SK-N-SH treated with all-trans-retinoic acid at 6 μM for 48 hours (cell line): ENCODE data around the gene TFIP11.

Experiments used
- ATAC-seq: fragments of 200-7000 bp; cut with Tn5 transposase; 3 replicates; pipeline ENCODE4 v1.9.1; 2020; ENCODE audit warnings: mild to moderate bottlenecking, moderate library complexity
- ARNTL ChIP-seq: fragments of 450-650 bp; formaldehyde crosslinking; IDR thresholded peaks from 2 replicates; pipeline ENCODE4 v1.5.0; 2020; ENCODE audit warnings: low read depth, mild to moderate bottlenecking, moderate library complexity, borderline replicate concordance
- BACH2 ChIP-seq: fragments of 250-450 bp; sonication (Bioruptor Pico); IDR thresholded peaks from 2 replicates; pipeline ENCODE4 v1.9.0; 2021; ENCODE audit warnings: mild to moderate bottlenecking, borderline replicate concordance
- CREB5 ChIP-seq: fragments of 250-450 bp; sonication (Bioruptor Pico); IDR thresholded peaks from 2 replicates; pipeline ENCODE4 v1.5.1; 2020; ENCODE audit warnings: low read depth, mild to moderate bottlenecking, moderate library complexity
- CSRNP3 ChIP-seq: fragments of 250-450 bp; sonication (Bioruptor Pico); IDR thresholded peaks from 2 replicates; pipeline ENCODE4 v1.5.1; 2021; ENCODE audit warnings: mild to moderate bottlenecking, moderate library complexity
- ESRRG ChIP-seq: fragments of 250-450 bp; sonication (Bioruptor Pico); IDR thresholded peaks from 2 replicates; pipeline ENCODE4 v1.6.1; 2021; ENCODE audit warnings: mild to moderate bottlenecking
- GLIS3 ChIP-seq: fragments of 250-450 bp; sonication (Bioruptor Pico); IDR thresholded peaks from 2 replicates; pipeline ENCODE4 v1.5.0; 2020; ENCODE audit warnings: mild to moderate bottlenecking, moderate library complexity
- ISL1 ChIP-seq: fragments of 250-450 bp; sonication (Bioruptor Pico); IDR thresholded peaks from 2 replicates; pipeline ENCODE4 v2.1.2; 2022; ENCODE audit warnings: mild to moderate bottlenecking, moderate library complexity
- PATZ1 ChIP-seq: fragments of 250-450 bp; sonication (Bioruptor Pico); IDR thresholded peaks from 2 replicates; pipeline ENCODE4 v1.8.0; 2020; ENCODE audit warnings: mild to moderate bottlenecking, moderate library complexity, borderline replicate concordance
- POU6F1 ChIP-seq: fragments of 250-450 bp; sonication (Bioruptor Pico); IDR thresholded peaks from 2 replicates; pipeline ENCODE4 v1.8.0; 2021; ENCODE audit warnings: low read depth, mild to moderate bottlenecking, moderate library complexity, borderline replicate concordance
- PPARA ChIP-seq: fragments of 250-450 bp; sonication (Bioruptor Pico); IDR thresholded peaks from 2 replicates; pipeline ENCODE4 v1.5.0; 2020; ENCODE audit warnings: mild to moderate bottlenecking, borderline replicate concordance
- RARB ChIP-seq: fragments of 250-450 bp; sonication (Bioruptor Pico); IDR thresholded peaks from 2 replicates; pipeline ENCODE4 v1.8.0; 2021; ENCODE audit warnings: mild to moderate bottlenecking, moderate library complexity
- SNAI2 ChIP-seq: fragments of 250-450 bp; sonication (Bioruptor Pico); IDR thresholded peaks from 2 replicates; pipeline ENCODE4 v1.5.0; 2020; ENCODE audit warnings: mild to moderate bottlenecking, moderate library complexity
- TSHZ2 ChIP-seq: fragments of 250-450 bp; sonication (Bioruptor Pico); IDR thresholded peaks from 2 replicates; pipeline ENCODE4 v1.5.0; 2020; ENCODE audit warnings: mild to moderate bottlenecking, moderate library complexity
- ZC3H10 ChIP-seq: fragments of 250-450 bp; sonication (Bioruptor Pico); IDR thresholded peaks from 2 replicates; pipeline ENCODE4 v1.5.1; 2021; ENCODE audit warnings: mild to moderate bottlenecking, moderate library complexity
- ZFP3 ChIP-seq: fragments of 250-450 bp; sonication (Bioruptor Pico); IDR thresholded peaks from 2 replicates; pipeline ENCODE4 v1.5.0; 2020; ENCODE audit warnings: mild to moderate bottlenecking, moderate library complexity
- ZFP30 ChIP-seq: fragments of 450-650 bp; formaldehyde crosslinking; IDR thresholded peaks from 2 replicates; pipeline ENCODE4 v1.5.0; 2022; ENCODE audit warnings: mild to moderate bottlenecking, moderate library complexity
- ZNF70 ChIP-seq: fragments of 450-650 bp; formaldehyde crosslinking; IDR thresholded peaks from 2 replicates; pipeline ENCODE4 v1.5.0; 2020; ENCODE audit warnings: mild to moderate bottlenecking, moderate library complexity
- ZNF8 ChIP-seq: fragments of 450-650 bp; formaldehyde crosslinking; IDR thresholded peaks from 2 replicates; pipeline ENCODE4 v1.5.0; 2020; ENCODE audit warnings: mild to moderate bottlenecking, moderate library complexity

The TFIP11 gene

GRCh38 chr22:26482161-26482560, 30.1 kb downstream of the TFIP11 start:
- no peak for ATAC-seq
- no peak for TF ChIP-seq RARB (CRISPR knock-in tag)
- no peak for TF ChIP-seq ZC3H10 (CRISPR knock-in tag)
- no peak for TF ChIP-seq TSHZ2 (CRISPR knock-in tag)
- no peak for TF ChIP-seq POU6F1 (CRISPR knock-in tag)
- TF ChIP-seq SNAI2 (CRISPR knock-in tag): no peak
- no peak for TF ChIP-seq PATZ1 (CRISPR knock-in tag)
- no peak for TF ChIP-seq ZFP30 (CRISPR knock-in tag)
- no peak for TF ChIP-seq ZNF8 (CRISPR knock-in tag)
- TF ChIP-seq BACH2: no peak

GRCh38 chr22:26481694-26482093, 30.6 kb downstream of the TFIP11 start:
- TF ChIP-seq PATZ1 (CRISPR knock-in tag) (no peak), TSHZ2 (CRISPR knock-in tag) (no peak), CSRNP3 (CRISPR knock-in tag) (no peak), ZFP30 (CRISPR knock-in tag) (no peak), RARB (CRISPR knock-in tag) (no peak), GLIS3 (CRISPR knock-in tag) (no peak), ZFP3 (CRISPR knock-in tag) (no peak), ISL1 (CRISPR knock-in tag) (no peak), CREB5 (CRISPR knock-in tag) (no peak), BACH2 (no peak), ARNTL (no peak), PPARA (CRISPR knock-in tag) (no peak), ESRRG (CRISPR knock-in tag) (no peak), ZNF70 (no peak), ZNF8 (CRISPR knock-in tag) (no peak)
- TF ChIP-seq, all 23 proteins: peak for 0

More at GRCh38 chr22:26481694-26482093, 30.6 kb downstream of the TFIP11 start:
- ATAC-seq: no peak
